HG02571 (cell line): ENCODE measurements around the gene SCGB1D2.
"Not testable (repeated sequence)": the region's sequence is repeated elsewhere in the genome, so short reads cannot be mapped to it uniquely, and the experiment has no call there.

Experiments
- ATAC-seq: cut with Tn5 transposase; IDR thresholded peaks from one replicate; pipeline ENCODE4 v1.9.1; 2021; ENCODE audit warnings: mild to moderate bottlenecking, moderate library complexity; ENCODE audit not compliant: unreplicated experiment

The SCGB1D2 gene, protein sequence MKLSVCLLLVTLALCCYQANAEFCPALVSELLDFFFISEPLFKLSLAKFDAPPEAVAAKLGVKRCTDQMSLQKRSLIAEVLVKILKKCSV

DNA sequence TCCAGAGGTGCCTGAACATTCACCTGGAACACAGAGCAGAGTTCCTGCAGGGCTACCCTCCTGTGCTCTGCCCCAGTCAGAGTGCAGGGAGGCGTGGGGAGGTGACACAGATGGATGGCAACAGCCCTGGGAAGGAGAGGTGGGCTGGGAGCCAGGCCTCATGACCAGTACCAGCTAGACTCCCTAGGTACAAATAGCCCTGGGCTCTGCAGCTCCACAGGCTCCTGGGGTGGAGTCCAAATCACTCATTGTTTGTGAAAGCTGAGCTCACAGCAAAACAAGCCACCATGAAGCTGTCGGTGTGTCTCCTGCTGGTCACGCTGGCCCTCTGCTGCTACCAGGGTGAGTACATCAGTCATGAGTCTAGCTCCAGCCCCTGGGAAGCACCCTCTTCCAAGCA is at the start of gene SCGB1D2:
Gene SCGB1D2, plus strand, starts transcription at position 219 of the 400 bp plus-strand sequence. Its CDS starts 69 bp downstream, at position 288.
- ATAC-seq = no peak

GRCh38 chr11:62193952-62194351 is 48.1 kb upstream of the SCGB1D2 start:
- ATAC-seq = no peak

DNA sequence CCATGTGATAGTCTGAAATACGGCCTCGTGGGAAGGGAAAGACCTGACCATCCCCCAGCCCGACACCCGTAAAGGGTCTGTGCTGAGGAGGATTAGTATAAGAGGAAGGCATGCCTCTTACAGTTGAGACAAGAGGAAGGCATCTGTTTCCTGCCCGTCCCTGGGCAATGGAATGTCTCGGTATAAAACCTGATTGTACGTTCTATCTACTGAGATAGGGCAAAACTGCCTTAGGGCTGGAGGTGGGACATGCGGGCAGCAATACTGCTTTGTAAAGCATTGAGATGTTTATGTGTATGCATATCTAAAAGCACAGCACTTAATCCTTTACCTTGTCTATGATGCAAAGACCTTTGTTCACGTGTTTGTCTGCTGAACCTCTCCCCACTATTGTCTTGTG is 47.0 kb upstream of the SCGB1D2 start:
- not testable (repeated sequence) for ATAC-seq

GRCh38 chr11:62195945-62196344 is 46.1 kb upstream of the SCGB1D2 start:
- no peak for ATAC-seq

DNA sequence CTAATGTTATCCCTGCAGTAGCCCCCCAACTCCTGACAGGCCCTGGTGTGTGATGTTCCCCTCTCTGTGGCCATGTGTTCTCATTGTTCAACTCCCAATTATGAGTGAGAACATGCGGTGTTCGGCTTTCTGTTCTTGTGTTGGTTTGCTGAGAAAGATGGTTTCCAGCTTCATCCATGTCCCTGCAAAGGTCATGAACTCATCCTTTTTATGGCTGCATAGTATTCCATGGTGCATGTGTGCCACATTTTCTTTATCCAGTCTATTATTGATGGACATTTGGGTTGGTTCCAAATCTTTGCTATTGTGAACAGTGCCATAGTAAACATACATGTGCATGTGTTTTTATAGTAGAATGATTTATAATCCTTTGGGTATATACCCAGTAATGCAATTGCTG is 44.6 kb upstream of the SCGB1D2 start:
- ATAC-seq = not testable (repeated sequence)

DNA sequence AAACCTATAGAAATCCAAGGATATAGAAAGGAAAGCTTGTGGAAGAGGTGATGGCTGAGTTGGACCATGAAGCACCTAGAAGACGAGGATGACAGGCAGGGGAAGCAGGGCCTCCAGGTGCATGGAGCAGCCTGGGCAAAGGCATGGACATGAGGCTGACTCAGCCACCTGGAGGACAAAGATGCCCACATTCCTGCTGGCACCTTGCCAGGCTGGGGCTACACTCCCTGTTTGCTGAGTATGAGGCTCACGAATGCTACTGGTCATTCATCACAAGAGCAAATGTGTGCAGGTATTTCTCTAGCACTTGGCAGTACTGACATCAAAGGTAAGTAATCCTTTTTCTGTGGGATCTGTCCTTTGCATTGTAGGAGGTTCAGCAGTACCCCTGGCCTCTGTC is 40.7 kb upstream of the SCGB1D2 start:
- no peak for ATAC-seq

DNA sequence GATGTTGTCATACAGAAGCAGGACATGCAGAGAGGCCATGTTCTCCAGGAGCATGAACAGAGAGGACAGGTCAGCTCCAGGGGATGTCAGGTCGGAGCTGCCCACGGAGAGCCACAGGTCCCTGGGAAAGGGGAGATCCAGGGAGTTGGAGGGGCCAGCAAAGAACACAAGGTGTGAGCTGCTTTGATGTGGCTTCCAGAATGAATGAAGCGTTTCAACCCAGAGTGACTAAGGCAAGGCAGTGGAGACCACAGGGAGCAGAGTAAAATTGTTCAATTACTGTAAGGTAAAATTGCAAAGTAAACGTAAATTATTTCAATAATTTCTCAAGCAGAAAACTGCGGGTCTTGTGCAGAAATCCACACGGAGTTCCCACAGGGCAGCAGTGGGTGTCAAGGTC is 39.1 kb upstream of the SCGB1D2 start:
- no peak for ATAC-seq

- no peak for ATAC-seq
These were observed 37.6 kb upstream of the SCGB1D2 start for GRCh38 chr11:62204430-62204829.

GRCh38 chr11:62205441-62205840 is 36.6 kb upstream of the SCGB1D2 start:
- no peak for ATAC-seq

GRCh38 chr11:62206276-62207066 is 35.6 kb upstream of the SCGB1D2 start:
- not testable (repeated sequence) for ATAC-seq

GRCh38 chr11:62208785-62209144 is 33.3 kb upstream of the SCGB1D2 start:
- no peak for ATAC-seq

DNA sequence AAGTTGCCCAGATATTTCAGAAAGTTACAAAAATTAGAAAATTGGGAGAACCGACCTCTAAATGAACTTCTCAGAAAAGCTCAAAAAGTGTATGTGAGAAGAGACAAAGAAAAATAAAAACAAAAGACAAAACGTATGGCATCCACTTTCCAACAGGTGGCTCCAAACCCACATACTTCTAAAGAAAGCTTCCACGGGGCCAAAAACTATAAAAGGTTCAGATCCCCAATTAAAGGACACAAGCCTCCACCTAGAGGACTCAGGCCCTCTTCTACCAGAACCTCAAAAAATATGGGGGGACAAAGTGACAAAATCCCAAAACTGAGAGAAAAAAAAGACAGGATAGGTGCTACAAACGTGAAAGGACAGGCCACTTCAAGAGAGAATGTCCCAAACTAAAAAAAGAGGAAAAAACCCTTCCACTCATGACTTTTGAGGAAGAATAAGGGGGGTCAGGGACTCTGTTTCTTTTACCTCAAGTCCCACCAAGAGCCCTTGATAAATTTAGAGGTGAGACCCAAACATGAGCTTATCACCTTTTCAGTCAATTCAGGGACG is 24.8 kb upstream of the SCGB1D2 start:
- no peak for ATAC-seq

DNA sequence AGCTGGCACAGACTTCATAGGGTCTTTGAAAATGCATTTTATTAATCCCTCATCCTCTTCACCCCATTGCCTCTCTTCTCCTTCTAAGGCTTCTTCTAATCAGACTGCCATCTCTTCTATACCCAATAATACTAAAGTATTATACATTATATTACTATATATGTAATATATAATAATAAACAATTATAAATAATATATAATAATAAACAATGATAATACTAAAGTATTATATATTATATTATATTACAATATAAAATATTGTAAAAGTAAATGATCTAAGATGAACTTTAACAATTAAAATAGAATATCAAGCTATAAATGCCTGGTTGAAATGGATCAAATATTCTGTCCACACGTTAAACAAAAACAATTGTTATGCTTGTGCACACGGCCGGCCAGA is 20.5 kb upstream of the SCGB1D2 start:
- no peak for ATAC-seq

DNA sequence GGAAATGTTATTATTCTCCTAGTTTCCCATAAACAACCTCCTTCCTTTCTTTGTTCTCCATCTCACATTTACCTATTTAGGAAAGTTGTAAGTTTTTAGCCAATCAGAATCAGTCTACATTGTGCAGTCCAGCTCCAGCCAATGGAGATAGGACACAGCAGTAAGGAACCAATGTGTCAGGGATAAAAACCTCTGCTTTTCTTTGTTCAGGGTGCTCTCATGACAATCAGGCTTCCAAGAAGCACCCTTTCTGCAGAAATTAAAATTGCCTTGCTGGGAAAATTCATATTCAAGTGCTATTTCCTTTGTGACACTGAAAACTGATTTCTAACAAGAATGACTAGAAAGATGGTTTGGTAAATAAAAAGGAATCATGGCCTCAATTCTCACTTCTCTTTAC is 18.9 kb upstream of the SCGB1D2 start:
- no peak for ATAC-seq

- ATAC-seq = no peak
These were observed 8.3 kb upstream of the SCGB1D2 start for GRCh38 chr11:62233730-62234129.

DNA sequence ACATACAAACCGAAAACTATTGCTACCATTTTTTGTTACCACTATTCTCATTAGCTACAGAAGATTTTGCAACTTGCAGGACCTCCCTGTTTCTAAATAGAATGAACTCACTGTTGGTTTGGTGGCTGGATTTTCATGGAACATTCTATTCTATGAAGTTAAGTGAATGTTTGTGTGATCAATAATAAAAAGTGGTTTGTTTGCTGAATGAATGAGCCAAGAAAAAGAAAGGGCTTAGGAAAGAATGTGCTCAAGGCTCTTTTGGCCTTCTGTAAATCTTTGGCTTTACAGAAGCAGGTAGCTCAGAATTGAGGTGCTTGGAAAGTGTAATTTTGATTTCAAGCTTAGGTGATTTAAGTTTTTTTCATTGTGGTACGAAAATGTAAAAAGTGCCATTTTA is 5.9 kb upstream of the SCGB1D2 start:
- no peak for ATAC-seq

GRCh38 chr11:62237499-62237898 is 4.5 kb upstream of the SCGB1D2 start:
- no peak for ATAC-seq

DNA sequence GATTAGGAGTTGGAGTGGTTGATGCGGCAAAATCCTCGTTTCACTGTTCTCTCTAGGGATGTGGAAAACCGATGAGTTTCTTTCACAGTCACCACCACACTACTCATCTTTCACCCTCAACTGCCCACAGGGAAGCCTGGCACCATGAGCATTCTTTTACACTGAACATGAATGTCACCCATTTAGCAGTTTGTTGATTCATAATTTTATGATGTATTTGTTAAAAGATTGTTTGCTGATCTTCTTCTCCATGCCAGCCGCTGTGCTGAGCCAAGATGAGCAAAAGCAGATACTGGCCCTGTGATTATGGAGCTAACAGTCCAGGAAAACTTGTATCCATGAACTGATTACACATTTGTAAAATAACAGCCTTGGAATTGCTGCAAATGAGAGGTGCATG is 3.9 kb upstream of the SCGB1D2 start:
- no peak for ATAC-seq

DNA sequence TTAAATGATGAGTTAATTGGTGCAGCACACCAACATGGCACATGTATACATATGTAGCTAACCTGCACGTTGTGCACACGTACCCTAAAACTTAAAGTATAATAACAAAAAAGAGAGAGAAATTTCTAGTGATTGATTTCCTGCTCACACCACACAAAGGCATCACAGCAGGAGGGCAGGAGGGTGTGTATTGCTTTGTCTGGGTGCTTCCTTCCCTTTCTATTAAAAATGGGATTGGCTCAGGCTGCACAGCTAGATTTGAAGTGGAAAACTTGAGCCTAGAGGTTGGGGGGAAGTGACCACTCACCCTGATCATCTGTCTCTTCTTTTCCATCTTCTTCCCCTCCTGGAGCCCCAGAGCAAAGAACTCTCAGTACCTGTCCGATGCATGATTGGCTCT is 944 bp upstream of the SCGB1D2 start:
- no peak for ATAC-seq

GRCh38 chr11:62245271-62245753 is 3.3 kb downstream of the SCGB1D2 start:
- ATAC-seq = no peak

DNA sequence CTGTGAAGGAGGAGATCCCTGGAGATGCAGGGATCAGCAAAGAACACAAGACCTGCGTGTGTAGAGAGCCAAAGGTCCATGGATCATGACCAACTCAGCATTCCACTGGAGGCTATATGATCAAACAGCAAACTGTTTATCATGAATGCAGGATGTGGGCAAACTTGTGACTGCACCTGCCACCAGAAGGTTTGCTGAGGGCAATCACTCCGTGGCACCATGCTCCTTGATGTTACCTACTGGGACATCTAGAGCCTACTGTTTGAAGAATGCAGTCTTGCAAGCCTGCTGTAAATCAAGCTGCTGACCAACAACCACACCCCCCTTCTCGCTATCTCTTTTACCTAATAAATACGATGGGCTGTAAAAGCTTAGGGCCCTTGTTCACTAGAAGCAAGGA is 9.7 kb downstream of the SCGB1D2 start:
- ATAC-seq = no peak

GRCh38 chr11:62253999-62254542 is 12.0 kb downstream of the SCGB1D2 start:
- ATAC-seq = no peak
